Measurements from ENCODE around the gene TMEM147.

Gene TMEM147

GRCh38 chr19:35529241-35530218 is 15.9 kb upstream of the TMEM147 start:
- TF ChIP-seq CTCF (IDR thresholded peaks at IDR 0.05; ENCODE audit: insufficient read depth, low read length, poor library complexity, severe bottlenecking) = no peak
- no peak overlapping the region for H3K4me3 ChIP-seq (replicated peaks; ENCODE audit: low read depth, low read length)
- H3K36me3 ChIP-seq (ENCODE audit: control insufficient read depth, insufficient read depth, low read length) = no peaks in the 10 kb centered on the region
- peaks cover 1% of the 10 kb centered on the region for H3K27me3 ChIP-seq (replicated peaks; ENCODE audit: control insufficient read depth, insufficient read depth, low read length)
- no peak for DNase-seq (ENCODE audit: extremely low read depth, insufficient read length)

- DNase-seq (ENCODE audit: extremely low read depth, insufficient read length) = no peak
- no peak for TF ChIP-seq CTCF (IDR thresholded peaks at IDR 0.05; ENCODE audit: insufficient read depth, low read length, poor library complexity, severe bottlenecking)
- peaks cover 1% of the 10 kb centered on the region for H3K27me3 ChIP-seq (replicated peaks; ENCODE audit: control insufficient read depth, insufficient read depth, low read length)
- no peaks in the 10 kb centered on the region for H3K36me3 ChIP-seq (ENCODE audit: control insufficient read depth, insufficient read depth, low read length)
- H3K4me3 ChIP-seq (replicated peaks; ENCODE audit: low read depth, low read length) = no peak overlapping the region
Observed at GRCh38 chr19:35531291-35531690, 14.1 kb upstream of the TMEM147 start.

- DNase-seq (ENCODE audit: extremely low read depth, insufficient read length) = no peak
- peaks cover 1% of the 10 kb centered on the region for H3K27me3 ChIP-seq (replicated peaks; ENCODE audit: control insufficient read depth, insufficient read depth, low read length)
Observed at GRCh38 chr19:35533201-35533821, 12.1 kb upstream of the TMEM147 start, which contains the start of gene GAPDHS. Gene GAPDHS (plus strand): TSS chr19:35533456. CDS start chr19:35533528, 72 bp downstream.

GRCh38 chr19:35533822-35534392 is 11.5 kb upstream of the TMEM147 start:
- H3K4me3 ChIP-seq (replicated peaks; ENCODE audit: low read depth, low read length) = no peak overlapping the region
- no peak for TF ChIP-seq CTCF (IDR thresholded peaks at IDR 0.05; ENCODE audit: insufficient read depth, low read length, poor library complexity, severe bottlenecking)
- peak; percentile 48 for DNase-seq (ENCODE audit: extremely low read depth, insufficient read length)
- no peaks in the 10 kb centered on the region for H3K36me3 ChIP-seq (ENCODE audit: control insufficient read depth, insufficient read depth, low read length)
- H3K27me3 ChIP-seq (replicated peaks; ENCODE audit: control insufficient read depth, insufficient read depth, low read length) = no peaks in the 10 kb centered on the region; the same call in 1 of the 2 replicates

More at GRCh38 chr19:35533201-35533821, 12.1 kb upstream of the TMEM147 start, which contains the start of gene GAPDHS:
- Histone ChIP-seq H3K36me3 (ENCODE audit: control insufficient read depth, insufficient read depth, low read length) (no peaks in the 10 kb centered on the region), H3K4me3 (replicated peaks; ENCODE audit: low read depth, low read length) (no peak within 1 kb of the TSS)
- TF ChIP-seq CTCF (IDR thresholded peaks at IDR 0.05; ENCODE audit: insufficient read depth, low read length, poor library complexity, severe bottlenecking) = no peak

GRCh38 chr19:35534803-35535480 is 10.5 kb upstream of the TMEM147 start:
- no peak for TF ChIP-seq CTCF (IDR thresholded peaks at IDR 0.05; ENCODE audit: insufficient read depth, low read length, poor library complexity, severe bottlenecking)
- Histone ChIP-seq H3K4me3 (replicated peaks; ENCODE audit: low read depth, low read length) (no peak overlapping the region), H3K36me3 (ENCODE audit: control insufficient read depth, insufficient read depth, low read length) (no peaks in the 10 kb centered on the region; the same call in 1 of the 2 replicates), H3K27me3 (replicated peaks; ENCODE audit: control insufficient read depth, insufficient read depth, low read length) (no peaks in the 10 kb centered on the region; the same call in 1 of the 2 replicates)
- no peak for DNase-seq (ENCODE audit: extremely low read depth, insufficient read length)
